NCI-H510A treated with DMSO at 0.1 percent for 48 hours (cell line): ENCODE data around the gene AARS2.
"Not testable (repeated sequence)": the region's sequence is repeated elsewhere in the genome, so short reads cannot be mapped to it uniquely, and the experiment has no call there.

ENCODE experiments used
- DNase-seq: peaks from one replicate; lab custom pipeline; 2025; lab: John Stamatoyannopoulos, UW

Gene AARS2

DNA sequence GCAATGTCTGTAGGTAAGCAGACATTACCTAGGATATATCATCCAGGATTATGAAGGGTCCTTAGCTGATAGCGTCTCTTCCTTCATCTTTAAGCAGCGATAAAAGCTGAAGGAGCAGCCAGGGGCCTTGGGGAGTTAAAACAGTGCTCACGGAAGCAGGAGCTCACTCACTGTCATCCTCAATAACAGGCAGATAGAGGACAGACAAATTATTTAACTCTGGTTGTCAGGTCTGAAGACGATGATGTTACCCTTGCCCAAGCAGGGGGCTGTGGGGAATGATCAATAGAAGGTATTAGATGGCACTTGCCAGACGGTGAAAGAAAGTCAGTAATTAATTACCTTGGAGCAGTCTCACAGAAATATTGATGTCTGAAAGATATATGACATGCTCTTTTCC, 16.7 kb upstream of the AARS2 start:
- no peak for DNase-seq

DNA sequence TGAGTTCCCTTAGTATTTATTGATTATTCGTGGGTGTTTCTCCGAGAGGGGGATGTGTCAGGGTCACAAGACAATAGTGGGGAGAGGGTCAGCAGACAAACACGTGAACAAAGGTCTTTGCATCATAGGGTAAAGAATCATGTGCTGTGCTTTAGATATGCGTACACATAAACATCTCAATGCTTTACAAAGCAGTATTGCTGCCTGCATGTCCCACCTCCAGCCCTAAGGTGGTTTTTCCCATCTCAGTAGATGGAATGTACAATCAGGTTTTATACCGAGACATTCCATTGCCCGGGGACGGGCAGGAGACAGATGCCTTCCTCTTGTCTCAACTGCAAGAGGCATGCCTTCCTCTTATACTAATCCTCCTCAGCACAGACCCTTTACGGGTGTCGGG, 15.1 kb upstream of the AARS2 start:
- not testable (repeated sequence) for DNase-seq

DNA sequence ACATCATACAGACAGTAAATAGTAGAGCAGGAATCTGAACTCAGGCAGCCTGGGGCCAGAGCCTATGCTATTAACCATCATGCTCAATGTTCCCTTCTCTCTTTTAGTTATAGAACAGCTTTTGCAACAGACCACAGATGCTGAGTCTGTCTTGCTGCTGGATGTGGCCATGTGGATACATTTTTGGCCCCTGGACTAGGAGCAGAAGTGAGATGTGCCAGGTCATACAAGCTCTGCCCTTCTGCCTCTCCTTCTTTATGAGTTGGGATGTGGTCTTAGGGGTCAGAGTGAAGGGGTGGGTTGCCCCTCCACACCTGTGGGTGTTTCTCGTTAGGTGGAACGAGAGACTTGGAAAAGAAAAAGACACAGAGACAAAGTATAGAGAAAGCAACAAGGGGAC, 14.6 kb upstream of the AARS2 start:
- no peak for DNase-seq

DNA sequence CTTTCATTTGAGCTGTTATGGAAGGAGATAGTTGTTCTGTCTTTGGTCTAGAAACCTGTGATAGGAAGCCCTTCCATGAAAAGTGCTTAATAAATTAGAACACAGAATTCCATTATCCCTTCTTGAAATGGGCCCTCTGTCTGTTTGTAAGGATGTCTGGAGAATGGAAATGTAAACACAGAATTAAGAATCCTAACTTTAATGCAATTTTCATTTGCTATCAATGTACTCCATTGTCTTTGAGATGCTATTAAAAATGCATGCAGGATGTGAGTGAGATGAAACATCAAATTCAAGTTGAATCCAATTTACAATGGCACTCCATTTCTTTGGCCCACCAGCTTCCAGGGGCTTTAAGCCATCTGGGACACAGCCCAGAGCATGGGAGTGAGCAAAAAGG, 13.9 kb upstream of the AARS2 start:
- no peak for DNase-seq

DNA sequence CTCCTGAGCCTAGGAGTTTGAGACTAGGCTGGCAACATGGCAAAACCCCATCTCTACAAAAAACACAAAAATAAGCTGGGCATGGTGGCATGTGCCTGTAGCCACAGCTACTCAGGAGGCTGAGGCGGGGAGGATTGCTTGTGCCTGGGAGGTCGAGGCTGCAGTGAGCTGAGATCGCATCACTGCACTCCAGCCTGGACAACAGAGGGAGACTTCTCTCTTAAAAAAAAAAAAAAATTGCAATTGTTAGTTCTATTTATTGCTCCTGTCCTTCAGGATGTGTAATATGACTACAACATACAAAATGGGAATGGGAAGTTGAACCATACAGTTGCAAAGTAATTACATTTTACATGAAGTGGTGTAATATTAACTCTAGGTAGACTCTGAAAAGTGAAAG, 8.1 kb upstream of the AARS2 start:
- DNase-seq, result no peak

DNA sequence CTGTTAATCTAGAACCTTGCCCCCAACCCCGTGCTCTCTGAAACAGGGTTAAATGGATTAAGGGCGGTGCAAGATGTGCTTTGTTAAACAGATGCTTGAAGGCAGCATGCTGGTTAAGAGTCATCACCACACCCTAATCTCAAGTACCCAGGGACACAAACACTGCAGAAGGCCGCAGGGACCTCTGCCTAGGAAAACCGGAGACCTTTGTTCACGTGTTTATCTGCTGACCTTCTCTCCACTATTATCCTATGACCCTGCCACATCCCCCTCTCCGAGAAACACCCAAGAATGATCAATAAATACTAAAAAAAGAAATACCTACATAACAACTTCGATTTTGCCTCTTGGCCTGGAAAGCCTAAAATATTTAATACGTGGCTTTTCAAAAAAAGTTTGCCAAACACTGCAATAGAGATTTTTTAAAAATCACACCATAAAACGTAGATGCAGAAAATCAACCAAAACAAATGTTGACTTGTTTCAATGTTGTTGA, 4.0 kb upstream of the AARS2 start:
- not testable (repeated sequence) for DNase-seq

DNA sequence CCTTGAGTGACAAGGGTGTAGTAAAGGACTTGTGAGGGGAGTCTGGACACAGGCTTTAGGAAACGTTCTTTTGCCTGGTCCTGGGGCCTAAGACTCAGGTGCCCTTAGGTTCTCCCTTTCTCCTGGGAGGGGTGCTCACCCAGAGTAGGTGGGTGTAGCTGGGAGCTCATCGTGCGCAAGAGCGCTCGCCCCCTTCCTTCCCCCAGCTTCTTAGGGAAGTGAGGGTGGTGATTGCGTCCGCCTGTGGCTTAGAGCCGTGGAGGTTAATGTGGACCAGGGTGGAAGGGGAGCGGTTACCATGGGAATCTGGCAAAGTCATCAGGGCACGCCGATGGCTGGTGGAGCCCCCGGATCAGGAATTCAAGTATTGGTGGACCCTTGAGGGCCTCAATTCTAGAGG, 3.3 kb upstream of the AARS2 start:
- DNase-seq, result no peak

DNA sequence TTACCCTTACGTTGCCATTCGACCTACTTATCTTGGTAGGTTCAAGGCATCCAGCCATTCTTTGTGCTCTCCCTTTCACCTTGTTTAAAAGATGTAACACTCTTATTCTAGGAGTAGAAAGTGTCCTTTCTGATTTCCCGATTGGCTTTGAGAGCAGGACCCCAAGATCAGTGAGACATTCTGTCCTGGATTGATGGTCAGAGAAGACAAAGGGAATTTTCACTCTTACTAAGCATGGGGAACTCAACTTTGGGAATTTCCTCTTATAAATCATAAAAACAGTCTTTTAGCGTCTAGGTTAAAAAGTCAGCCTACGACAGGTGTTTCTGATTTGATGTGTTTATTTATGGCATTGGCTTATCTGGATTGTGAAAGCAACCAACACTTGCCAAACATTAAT, 2.8 kb upstream of the AARS2 start:
- DNase-seq, result no peak

DNA sequence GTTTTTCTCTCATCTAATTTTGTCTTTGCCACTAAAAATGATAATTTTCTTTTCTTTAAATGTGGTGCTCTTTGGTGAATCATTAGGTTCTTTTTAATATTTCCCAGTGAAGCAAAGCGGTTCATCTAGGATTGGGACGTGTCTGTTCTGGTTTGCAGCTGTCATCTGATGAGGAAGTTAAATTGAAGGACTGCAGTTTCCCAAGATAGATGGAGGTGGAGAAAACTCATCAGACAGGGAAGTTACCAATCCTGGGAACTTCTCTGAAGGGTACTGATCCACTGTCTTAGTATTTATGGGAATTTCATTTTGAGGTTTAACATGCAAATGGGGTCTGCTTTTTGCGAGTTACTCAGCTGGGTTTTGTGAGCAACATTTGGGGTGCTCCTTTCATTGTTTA, 2.4 kb upstream of the AARS2 start:
- DNase-seq, result no peak

DNA sequence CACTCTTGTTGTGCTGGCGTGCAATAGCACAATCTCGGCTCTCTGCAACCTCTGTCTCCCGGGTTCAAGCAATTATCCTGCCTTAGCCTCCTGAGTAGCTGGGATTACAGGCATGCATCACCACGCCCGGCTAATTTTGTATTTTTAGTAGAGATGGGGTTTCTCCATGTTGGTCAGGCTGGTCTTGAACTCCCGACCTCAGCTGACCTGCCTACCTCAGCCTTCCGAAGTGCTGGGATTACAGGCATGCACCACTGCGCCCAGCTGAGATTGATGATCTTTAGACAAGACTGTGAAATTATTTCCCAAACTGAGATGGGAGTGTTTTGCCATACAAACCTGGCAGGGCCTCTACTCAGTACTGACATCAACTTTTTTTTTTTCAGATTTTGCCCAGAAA, 1.5 kb upstream of the AARS2 start:
- DNase-seq, result not testable (repeated sequence)

DNA sequence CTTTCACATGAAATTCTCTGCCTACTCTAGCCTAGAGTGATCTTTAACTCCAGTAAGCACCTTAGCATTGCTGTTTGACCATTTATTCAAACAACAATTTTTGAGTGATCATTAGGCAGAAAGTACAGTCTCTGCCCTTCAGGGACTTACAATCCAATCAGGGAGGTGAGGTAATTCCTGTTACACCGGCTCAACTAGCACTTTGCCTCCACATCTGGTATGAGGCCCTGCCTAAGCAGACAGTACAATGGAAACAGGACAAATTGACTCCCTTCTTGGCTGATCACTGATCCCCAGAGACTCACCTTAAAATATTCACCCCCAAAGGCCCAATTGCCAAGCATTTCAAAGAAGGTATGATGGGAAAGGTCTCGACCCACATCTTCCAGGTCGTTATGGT, 1.4 kb downstream of the AARS2 start:
- DNase-seq, result no peak

DNA sequence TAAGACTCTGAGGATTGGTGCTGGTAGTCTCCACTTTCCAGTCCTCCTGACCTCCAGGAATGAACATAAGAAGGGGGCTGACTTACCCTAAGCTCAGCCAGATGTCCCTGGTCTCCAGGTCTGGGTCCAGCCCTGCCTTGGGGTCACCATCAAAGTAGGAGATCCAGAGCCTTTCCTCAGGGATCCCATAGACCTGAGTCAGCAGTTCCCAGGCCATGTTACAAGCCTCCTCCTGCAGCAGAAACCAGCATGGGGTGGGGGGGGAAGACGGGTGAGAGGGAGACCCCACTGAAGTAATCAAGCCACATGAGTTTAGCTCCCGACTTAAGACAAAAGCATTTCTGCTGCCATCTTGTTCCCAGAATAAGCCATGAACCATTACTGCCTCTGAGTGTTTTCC, 1.8 kb downstream of the AARS2 start:
- DNase-seq, result no peak

DNA sequence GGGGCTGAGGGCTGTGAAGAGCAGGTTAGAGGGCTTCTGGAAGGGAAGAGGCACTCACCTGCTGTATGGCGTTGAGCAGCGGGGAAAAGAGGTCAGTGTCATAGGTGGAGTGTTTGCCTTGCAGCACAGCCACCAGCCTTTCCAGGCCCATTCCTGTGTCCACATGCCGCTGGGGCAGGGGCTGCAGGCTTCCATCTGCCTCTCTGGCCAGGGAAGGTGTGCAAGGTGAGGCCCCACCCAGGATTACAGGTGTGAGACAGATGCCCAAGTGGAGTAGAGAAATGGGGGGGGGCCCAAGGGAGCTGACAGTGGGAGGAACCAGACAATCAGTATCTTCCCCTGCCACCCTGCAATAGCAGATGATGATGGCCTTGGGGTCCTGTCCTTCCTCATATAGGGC, 2.9 kb downstream of the AARS2 start:
- no peak for DNase-seq

DNA sequence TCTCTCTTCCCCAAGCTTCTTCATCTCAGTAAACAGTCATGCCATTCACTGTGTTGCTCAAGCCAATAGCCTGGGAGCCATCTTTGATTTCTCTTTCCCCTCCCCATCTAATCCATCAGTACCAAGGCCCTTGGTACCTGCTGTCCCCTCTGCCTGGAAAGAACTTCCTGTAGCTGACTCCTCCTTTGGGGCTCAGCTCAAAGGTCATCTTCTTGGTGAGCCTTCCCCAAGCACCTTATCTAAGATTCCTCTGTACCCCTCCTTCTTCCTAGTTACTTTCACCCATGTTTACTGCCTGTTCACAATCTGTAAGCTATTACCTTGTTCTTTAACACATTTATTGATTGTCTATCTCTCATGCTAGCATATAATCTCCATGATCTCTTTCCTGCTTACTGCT, 3.5 kb downstream of the AARS2 start:
- no peak for DNase-seq

DNA sequence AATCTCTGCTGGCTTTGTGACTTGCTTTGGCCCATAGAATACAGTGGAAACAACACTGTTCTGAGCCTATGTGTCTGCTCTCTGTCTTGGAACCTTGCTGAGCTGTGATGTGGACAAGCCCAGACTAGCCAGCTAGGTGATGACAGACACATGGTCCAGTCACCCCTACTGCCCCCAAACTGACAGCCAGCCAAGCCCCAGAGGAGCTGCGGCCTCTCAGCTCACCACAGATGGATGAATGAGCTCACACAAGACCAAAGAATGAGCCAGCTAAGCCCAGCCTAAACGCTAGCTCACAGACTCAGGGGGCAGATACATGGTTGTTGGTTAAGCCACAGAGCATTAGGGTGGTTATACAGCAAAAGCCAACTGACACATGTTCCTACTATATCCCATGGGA, 4.1 kb downstream of the AARS2 start:
- no peak for DNase-seq

DNA sequence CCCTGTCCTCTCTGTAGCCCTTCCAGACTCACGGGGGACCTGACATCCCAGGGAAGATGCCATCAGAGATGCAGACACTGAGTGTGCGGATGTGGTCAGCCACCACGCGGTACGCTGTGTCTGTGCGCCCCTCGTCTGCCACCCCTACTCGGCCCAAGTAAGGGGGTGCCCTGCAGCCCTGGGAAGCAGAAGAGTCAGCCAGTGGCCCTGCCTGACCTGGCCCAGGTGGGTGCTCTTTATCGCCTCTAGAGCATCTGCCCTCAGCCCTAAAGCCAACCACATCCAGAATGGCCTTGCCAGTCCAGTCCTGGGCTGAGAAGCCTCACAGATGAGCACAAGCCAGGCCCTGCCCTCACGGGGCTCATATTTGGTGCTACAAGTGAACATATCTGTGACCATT, 5.9 kb downstream of the AARS2 start:
- no peak for DNase-seq

DNA sequence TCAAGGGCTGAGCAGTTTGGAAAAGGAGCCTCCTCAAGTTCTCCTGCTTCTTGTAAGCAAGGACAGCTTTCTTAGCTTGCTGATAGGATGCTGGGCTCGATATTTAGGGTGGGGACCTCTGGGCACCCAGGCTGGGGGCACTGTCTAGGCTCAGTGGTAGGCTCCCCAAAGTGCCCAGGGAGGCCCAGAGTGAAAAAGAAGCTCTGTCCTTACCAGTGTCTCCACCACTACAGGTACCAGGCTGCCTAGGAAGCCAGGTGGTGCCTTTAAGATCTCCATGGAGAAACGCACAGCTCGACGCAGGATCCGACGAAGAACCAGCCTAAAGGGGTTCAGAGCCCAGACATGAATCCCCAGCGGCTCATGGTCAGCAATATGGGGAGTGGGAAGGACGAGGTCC, 6.4 kb downstream of the AARS2 start:
- no peak for DNase-seq

DNA sequence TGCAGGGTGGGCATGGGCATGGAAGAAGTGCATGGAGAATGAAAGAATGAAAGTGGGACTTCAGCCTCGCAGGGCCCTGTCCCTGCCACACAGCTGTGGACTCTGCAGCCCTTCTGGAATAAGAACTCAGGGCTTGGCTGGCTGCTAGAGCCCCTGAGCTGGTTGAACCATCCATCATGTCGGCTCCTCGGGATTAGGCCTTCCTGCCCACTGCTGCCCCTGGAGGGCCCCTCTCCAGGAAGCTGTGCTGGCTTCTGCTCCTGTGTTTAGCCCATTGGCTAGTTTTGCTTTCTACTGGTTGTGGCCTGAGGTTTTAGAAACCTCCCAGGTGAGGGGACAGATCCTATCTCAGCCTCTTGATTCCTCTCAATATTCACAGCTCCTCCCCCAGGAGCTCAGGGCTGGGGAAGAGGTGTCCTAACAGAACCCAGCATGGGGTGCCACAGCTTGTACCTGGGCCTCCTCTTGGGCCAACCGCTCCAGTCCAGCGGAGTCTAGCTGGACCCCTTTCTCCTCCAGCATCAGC, 7.9 kb downstream of the AARS2 start:
- DNase-seq, result no peak

DNA sequence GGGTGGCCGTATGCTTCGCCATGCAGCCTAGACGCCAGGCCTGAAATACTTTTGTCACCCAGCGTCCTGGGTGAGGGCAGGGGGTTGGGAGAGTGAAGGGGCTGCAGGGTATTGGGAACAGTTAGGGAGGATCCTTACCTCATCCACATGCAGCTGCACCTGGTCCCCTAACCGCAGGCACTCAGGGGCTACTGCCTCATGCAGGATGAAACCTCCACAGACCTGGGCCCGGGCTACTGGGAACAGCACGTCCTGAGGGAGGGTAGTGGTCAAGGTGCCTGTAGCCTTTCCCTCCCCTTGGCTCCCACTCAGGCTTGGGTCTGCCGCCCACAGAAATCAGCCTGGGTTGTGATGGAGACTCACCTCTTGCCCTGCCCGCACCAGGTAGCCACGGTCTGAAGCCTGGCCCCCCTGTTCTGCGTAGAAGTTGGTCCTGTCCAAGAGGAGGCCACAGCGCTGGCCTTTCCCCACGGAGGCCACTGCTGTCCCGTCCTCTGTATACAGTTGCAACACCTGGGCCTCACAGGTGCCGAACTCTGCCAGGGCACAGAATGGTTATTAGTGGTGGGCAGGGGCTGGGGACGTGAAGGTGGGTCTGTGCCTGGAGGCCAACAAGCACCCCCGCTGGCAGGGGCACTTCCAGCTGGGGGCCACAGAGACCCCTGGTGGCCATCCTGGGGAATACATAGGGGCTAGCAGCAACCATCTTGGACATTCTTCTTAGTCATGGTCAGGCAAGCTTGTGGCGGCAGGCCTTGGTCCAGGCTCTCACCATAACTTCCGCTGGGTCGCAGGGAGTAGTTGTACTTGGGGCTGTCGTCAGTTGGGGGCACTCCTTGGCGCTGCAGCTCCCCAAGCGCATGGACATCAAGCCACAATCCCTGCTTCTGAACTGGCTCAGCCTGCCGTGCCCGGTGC, 8.6 kb downstream of the AARS2 start:
- peak; percentile 27 for DNase-seq

DNA sequence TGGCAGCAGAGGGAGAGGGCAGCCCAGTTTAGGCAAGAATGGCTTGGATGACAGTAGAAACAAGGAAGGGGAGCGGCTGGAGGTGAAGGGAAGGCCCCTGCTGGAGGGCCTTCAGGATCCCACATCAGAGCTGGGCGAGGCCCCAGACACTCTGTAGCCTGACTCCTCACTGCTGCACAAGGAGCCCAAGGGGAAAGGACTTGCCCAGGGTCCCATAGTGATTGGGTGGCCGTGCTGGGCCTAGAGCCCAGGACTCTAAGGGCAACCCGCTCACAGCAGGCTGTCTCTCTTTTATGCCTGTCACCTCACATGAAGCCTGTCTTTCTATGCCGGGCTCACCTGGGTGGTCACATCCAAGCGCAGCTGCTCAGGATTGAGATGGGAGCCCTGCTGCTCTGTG, 9.3 kb downstream of the AARS2 start:
- DNase-seq, result no peak

DNA sequence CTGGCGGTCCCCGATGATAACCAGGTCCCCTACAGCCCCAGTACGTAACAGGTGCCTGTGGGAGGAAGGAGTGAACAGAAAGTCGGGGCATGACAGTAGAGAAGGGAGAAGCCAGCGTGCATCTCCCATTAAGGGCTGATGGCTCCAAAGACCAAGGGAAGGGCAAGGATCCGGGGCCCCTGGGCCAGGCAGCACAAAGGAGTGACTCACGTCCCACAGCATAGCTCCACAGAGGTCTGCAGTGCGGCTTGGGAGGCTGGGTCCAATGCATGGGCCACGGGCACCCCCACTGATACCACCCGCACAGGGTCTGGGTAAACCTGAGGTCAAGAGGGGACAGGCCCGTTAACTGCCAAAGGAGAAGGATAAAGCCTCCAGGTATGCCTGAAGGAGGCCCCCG, 10.3 kb downstream of the AARS2 start:
- no peak for DNase-seq

DNA sequence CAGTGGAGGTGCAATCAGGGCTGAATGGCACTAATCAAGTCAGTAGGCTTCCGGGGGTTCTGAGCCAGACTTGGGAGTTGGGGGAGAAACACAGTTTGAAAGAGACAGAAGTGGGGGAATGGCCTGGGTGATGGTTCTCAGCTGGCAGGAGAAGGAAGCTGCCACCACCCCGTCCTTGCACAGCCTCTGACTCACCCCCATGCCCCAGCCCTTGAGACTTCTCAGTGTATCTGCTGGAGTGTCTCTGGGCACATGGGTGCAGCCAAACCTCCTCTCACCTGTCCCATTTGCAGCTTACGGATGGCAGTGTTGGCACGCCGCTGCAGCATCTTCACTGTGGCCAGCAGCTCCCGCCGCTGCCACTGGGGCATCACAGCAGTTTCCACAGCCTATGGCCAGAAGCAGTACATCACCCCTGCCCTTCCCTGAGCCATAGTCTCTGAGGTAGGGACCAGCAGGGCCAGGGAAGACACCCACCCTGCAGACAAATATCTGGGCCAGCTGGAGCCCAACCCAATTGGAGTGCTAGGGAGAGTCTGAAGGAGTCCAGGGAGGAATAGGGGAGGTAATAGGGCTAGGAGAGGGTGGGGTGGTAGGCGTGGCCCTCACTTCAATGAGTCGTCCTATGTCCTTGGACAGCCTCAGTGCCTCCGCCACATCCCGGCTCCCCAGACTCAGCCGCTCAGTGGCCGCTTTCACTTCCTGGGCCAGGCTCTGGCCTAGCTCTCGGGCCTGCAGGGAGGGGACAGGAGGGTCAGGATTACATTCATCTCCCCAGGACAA, 11.2 kb downstream of the AARS2 start:
- DNase-seq, result no peak

DNA sequence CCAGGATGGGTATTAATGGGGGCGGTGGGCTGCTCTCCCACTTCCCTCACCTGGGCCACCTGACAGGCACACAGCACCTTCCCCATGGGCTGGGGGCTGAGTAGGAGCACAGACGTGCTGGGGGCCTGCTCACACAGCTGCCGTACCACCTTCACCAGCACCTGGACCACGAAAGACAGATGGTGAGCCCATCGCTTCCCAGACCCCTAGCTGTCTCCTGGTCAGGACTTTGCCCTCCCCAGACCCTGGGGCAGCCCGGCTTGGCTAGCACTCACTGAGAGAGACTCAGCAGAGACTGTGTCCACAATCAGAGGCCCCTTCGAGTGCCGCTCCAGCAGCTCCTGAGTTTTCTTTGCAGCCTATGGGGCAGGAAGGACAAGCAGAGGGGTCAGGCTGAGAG, 12.0 kb downstream of the AARS2 start:
- no peak for DNase-seq
